Left colon (tissue), 2 donors: ENCODE results near the gene PHLPP1. TPM values are rescaled to one million over a fixed set of nuclear protein-coding genes. Genes with fewer than 3 reads are reported as not detected.
A peak's percentile ranks its signal among the peaks of the same experiment; 100 is the strongest.
"Not testable (repeated sequence)": the region's sequence is repeated elsewhere in the genome, so short reads cannot be mapped to it uniquely, and the experiment has no call there.

Experiments used
- ATAC-seq: fragments of 200-7000 bp; cut with Tn5 transposase; one replicate; pipeline ENCODE4 v1.9.1; 2020; ENCODE audit warnings: mild to moderate bottlenecking, moderate library complexity
- DNase-seq, 2 donors: peaks; one replicate each; pipeline ENCODE4 v3.0.0-alpha.2; 2020
- intact Hi-C, 2 donors: fragments of 100-400 bp; cut with DNase I in 1 of 2; cut with micrococcal nuclease in 1 of 2; formaldehyde crosslinking; loops; one replicate each; pipeline versions ENCODE4 v1.11.2 to v1.14.0; 2022; cut with DNase I, micrococcal nuclease
- total RNA-seq, 2 donors: library from RNA; stranded (reverse); fragmentation: NEBNext Ultra II Directional; extraction: Animal tissue kit (Norgen Biotek cat#: 25700); gene quantifications; one replicate each; pipeline ENCODE4 v1.2.1, GENCODE V29; 2021
- donor health status: DM: no; HTN: no; CAD: no.
- donor health status: DM: yes; HTN: yes; CAD: no.

The PHLPP1 gene
- total RNA-seq, 2 donors from 2014 or later: 21.4 to 22.9 TPM

DNA sequence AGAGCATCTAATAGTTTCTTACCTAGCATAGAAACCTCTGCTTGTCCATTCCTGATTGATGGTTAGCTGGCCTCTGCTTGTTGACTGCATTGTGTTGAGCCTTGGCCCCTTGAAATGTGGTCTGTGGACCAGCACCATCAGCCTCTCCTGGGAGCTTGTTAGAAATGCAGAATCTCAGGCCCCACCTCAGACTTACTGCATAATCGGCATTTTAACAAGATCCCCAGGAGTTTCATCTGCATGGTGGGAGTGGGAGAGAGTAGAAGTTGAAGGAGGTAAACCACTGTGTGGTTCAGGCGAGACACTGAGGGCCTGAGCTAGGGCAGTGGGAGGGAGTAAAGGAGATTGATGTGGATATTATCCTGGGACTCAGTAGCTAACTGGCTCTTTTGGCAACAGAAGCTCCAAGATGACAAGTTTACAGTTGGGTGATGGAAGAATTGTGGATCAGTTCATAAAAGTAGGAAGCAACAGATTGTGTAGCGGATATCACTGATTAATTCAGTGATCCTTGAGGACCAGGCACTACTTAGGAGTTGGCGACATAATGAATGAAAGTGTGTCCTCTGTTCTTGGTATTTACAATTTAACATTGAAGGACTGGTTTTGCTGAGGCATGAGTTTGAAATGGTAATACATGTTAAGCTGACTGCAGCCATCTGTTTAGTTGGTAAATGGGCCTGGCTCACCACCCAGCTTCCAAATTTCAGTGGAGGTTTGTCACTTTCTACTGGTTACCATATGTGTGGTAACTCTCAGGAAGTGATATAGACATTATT lies 20.9 kb downstream of the PHLPP1 start:
- ATAC-seq (no peak), DNase-seq (no peak)
- intact Hi-C loops: no loop called here

DNA sequence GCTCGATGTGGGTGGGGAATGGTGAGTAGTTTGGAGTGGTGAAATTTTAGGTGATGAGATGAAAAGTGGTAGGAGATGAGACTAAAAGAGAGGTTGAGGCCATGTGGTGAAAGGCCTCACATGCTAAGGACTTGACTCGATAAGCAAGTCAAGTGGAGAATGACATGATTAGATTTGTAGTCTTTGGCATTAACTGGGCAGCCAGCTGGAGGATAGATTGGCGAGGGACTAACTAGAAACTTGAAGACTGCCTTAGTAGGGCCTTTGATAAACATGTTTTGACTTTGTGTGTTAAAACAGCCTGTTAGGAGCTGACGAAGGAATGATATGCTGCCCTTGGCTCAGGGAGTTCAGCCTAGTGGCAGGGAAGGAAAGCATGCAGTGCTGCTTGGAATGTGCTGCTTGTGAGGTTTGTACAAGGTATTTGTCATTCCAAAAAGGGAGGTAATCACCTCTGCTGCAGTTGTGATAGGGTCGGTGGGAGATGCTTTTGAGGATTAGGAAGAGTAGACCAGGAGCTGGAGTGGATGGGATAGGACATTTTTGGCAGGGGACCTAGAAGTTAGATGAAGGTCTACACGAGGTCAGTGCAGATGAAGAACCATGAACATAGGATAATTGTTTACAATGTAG lies 22.0 kb downstream of the PHLPP1 start:
- DNase-seq (no peak), ATAC-seq (no peak)
- intact Hi-C loops: no loop called here

DNA sequence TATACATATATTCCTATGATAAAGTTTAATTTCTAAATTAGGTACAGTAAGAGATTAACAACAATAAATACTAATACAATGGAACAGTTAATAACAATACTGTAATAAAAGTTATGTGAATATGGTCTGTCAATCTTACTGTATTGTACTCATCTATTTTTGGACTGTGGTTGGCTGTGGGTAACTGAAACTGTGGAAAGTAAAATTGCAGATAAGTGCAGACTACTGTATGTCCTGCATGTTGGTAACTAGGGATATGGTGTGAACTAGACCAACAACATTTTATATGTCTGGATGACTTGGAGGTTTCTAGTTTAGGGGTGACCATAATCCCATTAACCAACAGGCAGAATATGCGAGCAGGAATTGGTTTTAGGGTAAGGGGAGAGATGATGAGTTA lies 23.3 kb downstream of the PHLPP1 start:
- DNase-seq: no peak
- ATAC-seq: no peak
- intact Hi-C loops: no loop called here

- intact Hi-C loops: no loop called here
- peak; percentile 35 for ATAC-seq
- no peak for DNase-seq
Measured at GRCh38 chr18:62739911-62740310, 24.6 kb downstream of the PHLPP1 start.

DNA sequence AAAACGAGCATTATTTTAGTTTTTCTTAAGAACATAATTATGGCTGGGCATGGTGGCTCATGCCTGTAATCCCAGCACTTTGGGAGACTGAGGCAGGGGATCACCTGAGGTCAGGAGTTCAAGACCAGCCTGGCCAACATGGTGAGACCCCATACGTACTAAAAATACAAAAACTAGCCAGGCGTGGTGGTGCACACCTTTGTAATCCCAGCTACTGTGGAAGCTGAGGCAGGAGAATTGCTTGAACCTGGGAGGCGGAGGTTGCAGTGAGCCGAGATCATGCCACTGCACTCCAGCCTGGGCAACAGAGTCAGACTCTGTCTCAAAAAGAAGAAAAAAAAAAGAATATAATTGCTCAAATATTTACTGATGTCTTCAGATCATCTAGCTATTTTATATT lies 25.3 kb downstream of the PHLPP1 start:
- DNase-seq, intact Hi-C loops, ATAC-seq: not testable (repeated sequence)

DNA sequence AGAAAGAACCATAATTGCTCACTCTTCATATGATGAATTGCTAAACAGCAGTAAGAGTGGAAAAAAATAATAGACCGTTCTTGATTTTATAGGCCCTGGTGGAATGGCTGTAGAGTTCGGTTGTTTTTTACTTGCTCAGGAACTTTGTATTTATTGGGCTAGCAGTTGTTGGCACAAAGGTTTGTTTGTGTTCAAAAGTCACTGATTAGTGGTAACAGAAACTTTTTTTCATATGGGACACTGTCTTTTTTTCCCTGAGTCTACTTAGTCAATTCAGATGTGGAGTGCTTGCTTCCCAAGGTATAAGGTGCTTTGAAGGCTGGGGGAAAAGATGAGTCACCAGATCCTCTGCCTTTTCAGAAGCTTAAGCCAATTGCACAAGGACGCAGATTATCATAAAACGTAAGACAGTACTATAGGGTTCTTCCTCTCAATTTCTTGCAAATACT lies 25.8 kb downstream of the PHLPP1 start:
- ATAC-seq (peak; percentile 74), DNase-seq (peak in 1 of 2 donors; percentile 47)
- intact Hi-C loops: no loop called here

GRCh38 chr18:62741584-62741983 lies 26.2 kb downstream of the PHLPP1 start:
- DNase-seq: no peak
- peak; percentile 52 for ATAC-seq
- intact Hi-C loops: no loop called here

- no peak for ATAC-seq
- DNase-seq: no peak
Measured at GRCh38 chr18:62744076-62744968, 29.0 kb downstream of the PHLPP1 start.

DNA sequence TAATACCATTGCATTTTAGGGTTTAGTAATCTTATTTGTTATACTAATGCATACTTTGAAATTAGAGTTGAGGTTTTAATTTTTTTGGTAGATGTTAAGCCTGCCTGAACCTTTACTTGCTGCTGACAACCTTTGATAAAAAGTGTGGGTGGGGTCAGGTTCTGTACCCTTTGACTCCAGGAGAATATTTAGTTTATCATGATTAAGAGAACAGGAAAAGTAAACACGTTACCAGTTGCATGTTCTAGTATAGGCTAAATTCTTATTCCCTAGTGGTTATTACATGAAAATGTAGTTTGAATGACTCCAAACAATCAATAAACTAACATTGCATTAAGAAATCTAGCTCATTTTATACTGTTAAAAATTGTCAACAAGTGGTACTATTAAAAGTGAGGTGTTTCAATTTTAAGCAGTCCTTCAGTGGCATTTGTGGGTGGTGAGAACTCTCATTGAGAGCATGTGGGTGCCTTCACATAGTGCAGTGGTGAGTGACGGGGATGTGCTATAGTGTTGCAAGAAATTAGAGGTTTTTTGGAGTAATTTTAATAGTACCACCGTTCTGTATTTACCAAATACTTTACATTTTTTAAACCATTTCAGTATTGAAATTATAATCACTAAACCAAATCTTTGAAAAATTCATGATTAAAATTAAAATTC lies 29.9 kb downstream of the PHLPP1 start:
- DNase-seq (no peak), ATAC-seq (no peak)
- intact Hi-C loops: no loop called here

More at GRCh38 chr18:62744076-62744968, 29.0 kb downstream of the PHLPP1 start:
- intact Hi-C loops: no loop called here

GRCh38 chr18:62749389-62749788 lies 34.0 kb downstream of the PHLPP1 start:
- intact Hi-C loops: no loop called here
- DNase-seq: no peak
- ATAC-seq: no peak

- peak in 1 of 2 donors; percentile 51 for DNase-seq
- peak; percentile 68 for ATAC-seq
- intact Hi-C loops: no loop called here
Measured at GRCh38 chr18:62751341-62751821, 36.0 kb downstream of the PHLPP1 start.

GRCh38 chr18:62751977-62752376 lies 36.6 kb downstream of the PHLPP1 start:
- intact Hi-C loops: no loop called here
- ATAC-seq (no peak), DNase-seq (no peak)

- intact Hi-C loops: no loop called here
- DNase-seq (no peak), ATAC-seq (peak; percentile 19)
Measured at GRCh38 chr18:62754026-62754425, 38.7 kb downstream of the PHLPP1 start.

- intact Hi-C loops: no loop called here
- DNase-seq: no peak
- no peak for ATAC-seq
Measured at GRCh38 chr18:62755454-62755853, 40.1 kb downstream of the PHLPP1 start.

DNA sequence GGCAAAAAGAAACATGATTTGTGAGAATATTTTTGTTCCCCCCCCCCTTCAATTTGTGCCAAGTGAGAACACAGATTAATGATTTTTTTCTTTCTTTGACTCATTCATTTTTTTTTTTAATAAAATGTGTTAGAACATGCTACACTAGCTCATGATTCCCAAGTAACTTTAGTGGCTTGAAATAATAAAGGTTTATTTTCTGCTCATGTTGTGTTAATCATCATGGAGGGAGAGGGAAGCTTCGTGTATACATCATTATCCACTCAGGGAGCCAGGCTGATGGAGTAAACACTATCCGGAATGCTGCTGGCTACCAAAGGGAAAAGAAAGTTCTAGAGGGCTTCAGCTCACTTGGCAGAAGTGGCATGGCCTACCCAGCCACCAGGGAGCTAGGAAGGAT lies 40.6 kb downstream of the PHLPP1 start:
- intact Hi-C loops: no loop called here
- ATAC-seq: no peak

DNA sequence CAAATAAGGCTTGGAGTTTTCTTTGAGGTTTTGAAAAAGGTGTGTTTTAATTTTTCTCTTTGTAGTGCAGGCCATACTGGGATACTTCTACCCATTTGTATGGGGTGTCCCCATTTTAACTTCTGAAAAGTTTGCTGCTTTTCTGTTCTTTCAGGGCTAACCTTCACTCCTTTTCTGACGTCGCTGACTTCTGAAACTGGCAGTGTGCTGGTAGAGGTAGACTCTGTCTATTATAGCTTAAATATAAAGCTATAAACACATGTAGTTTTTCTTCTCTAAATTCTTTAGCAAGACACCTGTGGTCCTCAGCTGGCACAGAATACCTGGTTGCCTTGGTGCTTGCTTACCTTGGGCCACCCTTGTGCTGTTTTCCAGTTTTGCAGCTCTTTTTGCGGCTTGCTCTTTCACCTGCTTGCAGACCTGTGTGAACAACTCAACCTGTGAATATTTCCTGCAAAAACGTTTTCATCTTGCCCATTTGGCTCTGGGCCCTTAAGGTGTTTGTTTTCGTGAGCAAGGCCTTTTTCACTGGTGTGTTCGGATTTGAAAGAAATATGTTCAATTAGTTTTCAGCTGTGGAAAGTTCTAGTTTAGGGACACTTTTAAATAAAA lies 42.2 kb downstream of the PHLPP1 start:
- peak; percentile 58 for ATAC-seq
- intact Hi-C loops: no loop called here
- DNase-seq: no peak

More for the DNA sequence above, 40.6 kb downstream of the PHLPP1 start:
- no peak for DNase-seq

DNA sequence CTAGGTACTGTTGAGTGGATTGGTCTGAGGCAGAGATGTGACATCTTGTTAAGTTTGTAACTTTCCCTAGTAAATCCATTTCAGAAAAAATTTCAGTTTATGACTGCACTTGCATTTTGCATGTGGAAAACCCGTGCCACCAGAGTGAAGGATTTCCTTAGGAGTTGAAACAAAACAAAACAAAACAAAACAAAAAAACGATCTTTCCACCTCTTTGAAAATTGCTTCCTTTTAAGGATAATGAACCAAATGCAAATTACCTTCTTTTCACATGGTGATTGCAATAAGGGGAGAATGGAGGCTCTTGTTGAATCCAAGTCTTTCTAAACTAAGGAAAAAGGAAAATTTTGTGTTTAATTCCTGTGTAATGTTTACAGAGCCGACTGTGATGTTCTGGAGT lies 43.2 kb downstream of the PHLPP1 start:
- ATAC-seq (no peak), DNase-seq (no peak)
- intact Hi-C loops: no loop called here

DNA sequence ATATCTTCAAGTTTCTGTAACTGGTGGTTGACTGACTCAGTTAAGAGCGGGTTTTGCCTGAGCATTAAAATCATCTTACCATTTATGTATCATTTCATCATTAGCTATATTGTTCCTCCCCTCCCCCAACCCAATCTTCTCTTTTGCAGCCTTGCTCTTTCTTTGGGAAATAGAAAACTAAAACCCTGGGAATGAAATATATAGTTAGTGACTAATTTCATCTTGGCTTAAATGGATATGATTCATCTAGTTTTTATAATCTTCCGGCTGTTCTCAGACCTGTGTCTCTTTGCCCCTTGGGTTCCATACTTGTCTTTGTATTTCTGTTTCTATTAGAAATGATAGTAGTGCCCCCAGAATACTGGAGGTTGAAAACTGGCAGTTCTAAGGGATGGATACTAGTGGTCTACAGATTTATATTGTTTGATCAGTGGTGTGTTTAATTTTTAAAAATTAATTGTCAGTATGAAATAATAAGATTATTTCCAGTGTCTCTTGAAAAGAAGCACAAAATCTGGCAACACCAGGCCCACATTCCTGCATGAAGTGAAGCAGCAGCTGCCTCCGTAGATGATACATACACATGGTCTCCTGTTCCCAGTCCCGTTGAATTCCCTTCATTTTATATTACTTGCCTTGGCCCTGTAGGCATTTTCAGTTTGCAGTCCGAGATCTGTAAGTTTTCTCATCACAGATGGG lies 44.5 kb downstream of the PHLPP1 start:
- no peak for DNase-seq
- intact Hi-C loops: no loop called here
- ATAC-seq: no peak
